ENCODE measurements around the gene CLCF1.
A peak's percentile ranks its signal among the peaks of the same experiment; 100 is the strongest.

CLCF1 gene

GRCh38 chr11:67364169-67364568, 9.2 kb downstream of the CLCF1 start:
- no peak for TF ChIP-seq CTCF (conservative IDR thresholded peaks at IDR 0.05; ENCODE audit: low read depth)
- peak overlapping the region; percentile 66 for H3K27ac ChIP-seq
- DNase-seq (ENCODE audit: low spot score), result no peak
- ChIA-PET CTCF (interaction anchor here (3.5 kb wide), 1 partner anchor 18 kb away, joined by 16 read pairs; no protein-coding TSS in a partner anchor), POLR2A (ENCODE audit: low non-redundant PET) (no interaction called here)

- H3K27ac ChIP-seq, result peak overlapping the region; percentile 97
- TF ChIP-seq CTCF (conservative IDR thresholded peaks at IDR 0.05; ENCODE audit: low read depth), result no peak
- ChIA-PET CTCF (interaction anchor here (0.8 to 4.8 kb wide), 4 partner anchors 13 to 29 kb away, joined by 5 to 81 read pairs (median 30); partner anchors contain the start of gene CLCF1), POLR2A (ENCODE audit: low non-redundant PET) (no interaction called here)
- DNase-seq (ENCODE audit: low spot score), result no peak
Measured at GRCh38 chr11:67357831-67358670, 15.3 kb downstream of the CLCF1 start.

- ChIA-PET CTCF (interaction anchor here (0.5 to 4.8 kb wide), 11 partner anchors 10 to 546 kb away, joined by 3 to 81 read pairs (median 6); partner anchors contain the start of gene CLCF1), POLR2A (ENCODE audit: low non-redundant PET) (no interaction called here)
- peak overlapping the region; percentile 97 for H3K27ac ChIP-seq
- DNase-seq (ENCODE audit: low spot score), result peak; percentile 76
- TF ChIP-seq CTCF (conservative IDR thresholded peaks at IDR 0.05; ENCODE audit: low read depth), result peak; percentile 86
Measured at GRCh38 chr11:67356864-67357561, 16.4 kb downstream of the CLCF1 start.

GRCh38 chr11:67356387-67356863, 17.0 kb downstream of the CLCF1 start:
- DNase-seq (ENCODE audit: low spot score), result no peak
- ChIA-PET CTCF (interaction anchor here (0.5 to 4.8 kb wide), 12 partner anchors 11 to 1444 kb away, joined by 3 to 81 read pairs (median 5); partner anchors contain the start of gene CLCF1), POLR2A (ENCODE audit: low non-redundant PET) (no interaction called here)
- peak overlapping the region; percentile 97 for H3K27ac ChIP-seq
- TF ChIP-seq CTCF (conservative IDR thresholded peaks at IDR 0.05; ENCODE audit: low read depth), result no peak

GRCh38 chr11:67355794-67356386, 17.5 kb downstream of the CLCF1 start:
- TF ChIP-seq CTCF (conservative IDR thresholded peaks at IDR 0.05; ENCODE audit: low read depth), result no peak
- peak overlapping the region; percentile 97 for H3K27ac ChIP-seq
- ChIA-PET POLR2A (ENCODE audit: low non-redundant PET) (interaction anchor here (0.7 kb wide), 1 partner anchor 21 kb away, joined by 9 read pairs; no protein-coding TSS in a partner anchor), CTCF (interaction anchor here (0.5 to 4.8 kb wide), 10 partner anchors 11 to 1443 kb away, joined by 3 to 81 read pairs (median 6); partner anchors contain the start of gene CLCF1)
- DNase-seq (ENCODE audit: low spot score), result no peak
